GM23338 (cell line): ENCODE measurements around the gene ACOT6.

Source experiments
- CREB1 ChIP-seq: fragments of 250-450 bp; sonication (Bioruptor Pico); IDR thresholded peaks from 2 replicates; pipeline ENCODE4 v1.5.0; 2020; ENCODE audit warnings: low read depth, mild to moderate bottlenecking, moderate library complexity
- CTCF ChIP-seq, 2 experiments: fragments of 200-600 bp in 1 of 2; sonication (generic) in 1 of 2; conservative IDR thresholded peaks; 2 replicates each; pipeline versions ENCODE4 v1.5.1 to v1.6.1; 2016 to 2017; ENCODE audit warnings: antibody characterized with exemption in 2 of 2, low read depth in 2 of 2, mild to moderate bottlenecking in 2 of 2, moderate library complexity in 1 of 2
- EZH2 ChIP-seq: fragments of 200-600 bp; sonication (generic); IDR thresholded peaks from one replicate; pipeline ENCODE4 v1.8.0; 2017; ENCODE audit warnings: antibody characterized with exemption, mild to moderate bottlenecking, low read depth; ENCODE audit not compliant: unreplicated experiment
- EZH2phosphoT487 ChIP-seq: fragments of 200-600 bp; sonication (generic); IDR thresholded peaks from one replicate; pipeline ENCODE4 v1.8.1; 2018; ENCODE audit warnings: antibody characterized with exemption; ENCODE audit not compliant: unreplicated experiment
- JUNB ChIP-seq: IDR thresholded peaks from one replicate; pipeline ENCODE4 v1.6.1; 2016; ENCODE audit warnings: antibody characterized with exemption; ENCODE audit not compliant: unreplicated experiment
- POLR2AphosphoS5 ChIP-seq: IDR thresholded peaks from 2 replicates; pipeline ENCODE4 v1.6.1; 2016; ENCODE audit warnings: antibody characterized with exemption, low read depth
- ZNF114 ChIP-seq: fragments of 250-450 bp; sonication (Bioruptor Pico); IDR thresholded peaks from 2 replicates; pipeline ENCODE4 v1.5.0; 2020; ENCODE audit warnings: mild to moderate bottlenecking, moderate library complexity
- TF ChIP-seq, protein P1 (sequence below): IDR thresholded peaks from 2 replicates; pipeline ENCODE4 v1.6.1; 2016; ENCODE audit warnings: antibody characterized with exemption

DNA sequence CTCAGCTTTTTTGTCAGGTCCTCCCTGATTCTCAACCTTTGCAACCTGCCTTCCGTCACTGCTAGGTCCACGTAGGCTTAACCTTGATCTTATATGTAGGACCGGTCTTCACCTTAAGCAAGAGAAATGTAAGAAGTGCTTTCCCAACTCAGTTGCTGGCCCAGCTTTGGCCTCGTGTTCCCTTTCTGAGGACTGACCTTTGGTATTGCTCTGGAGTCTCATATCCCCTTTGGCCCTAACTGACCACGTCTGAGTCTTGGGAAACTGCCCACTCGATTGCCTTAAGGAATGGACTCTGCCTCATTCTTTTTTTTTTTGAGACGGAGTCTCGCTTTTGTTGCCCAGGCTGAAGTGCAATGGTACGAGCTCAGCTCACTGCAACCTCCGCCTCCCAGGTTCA, 8.0 kb downstream of the ACOT6 start:
- TF ChIP-seq CTCF (conservative IDR thresholded peaks at IDR 0.05; ENCODE audit: low read depth in 2 of 2) (no peak), POLR2AphosphoS5 (no peak), JUNB (no peak), CREB1 (no peak), EZH2phosphoT487 (no peak), EZH2 (no peak), ZNF114 (CRISPR knock-in tag) (no peak)
- TF ChIP-seq, protein P1, sequence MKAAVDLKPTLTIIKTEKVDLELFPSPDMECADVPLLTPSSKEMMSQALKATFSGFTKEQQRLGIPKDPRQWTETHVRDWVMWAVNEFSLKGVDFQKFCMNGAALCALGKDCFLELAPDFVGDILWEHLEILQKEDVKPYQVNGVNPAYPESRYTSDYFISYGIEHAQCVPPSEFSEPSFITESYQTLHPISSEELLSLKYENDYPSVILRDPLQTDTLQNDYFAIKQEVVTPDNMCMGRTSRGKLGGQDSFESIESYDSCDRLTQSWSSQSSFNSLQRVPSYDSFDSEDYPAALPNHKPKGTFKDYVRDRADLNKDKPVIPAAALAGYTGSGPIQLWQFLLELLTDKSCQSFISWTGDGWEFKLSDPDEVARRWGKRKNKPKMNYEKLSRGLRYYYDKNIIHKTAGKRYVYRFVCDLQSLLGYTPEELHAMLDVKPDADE: no peak
